C4-2B (cell line): ENCODE data around the gene STXBP1.
A peak's percentile ranks its signal among the peaks of the same experiment; 100 is the strongest.

ENCODE experiments used
- H3K27ac ChIP-seq: fragments of 450-650 bp; 2 replicates; pipeline ENCODE4 v1.5.1; 2017
- ZFX ChIP-seq: fragments of 450-650 bp; IDR thresholded peaks from 2 replicates; pipeline ENCODE4 v1.6.1; 2017
- TF ChIP-seq, protein P1 (sequence below): fragments of 450-650 bp; conservative IDR thresholded peaks from 2 replicates; pipeline ENCODE4 v1.5.1; 2017; ENCODE audit warnings: mild to moderate bottlenecking

Gene STXBP1

DNA sequence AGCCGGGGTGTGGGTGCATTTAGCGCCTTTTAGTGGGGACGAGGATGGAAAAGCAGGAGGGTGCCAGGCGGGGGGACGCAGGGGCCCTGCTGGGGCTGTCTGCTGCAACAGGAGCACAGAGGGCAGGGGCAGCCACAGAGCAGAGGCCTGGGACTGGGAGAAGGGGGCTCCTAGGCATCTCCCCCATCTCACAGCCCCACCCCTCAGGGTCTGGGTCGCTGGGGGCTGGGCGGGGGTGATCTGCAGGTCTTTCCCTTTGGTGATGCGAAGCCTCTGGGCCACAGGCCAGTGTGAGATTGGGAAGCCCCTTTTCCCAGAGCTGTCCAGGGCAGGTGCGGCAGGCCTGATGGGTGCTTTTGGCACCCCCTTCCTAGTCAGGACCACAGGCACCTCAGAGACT, 118.2 kb downstream of the STXBP1 start:
- no peak overlapping the region for H3K27ac ChIP-seq
- TF ChIP-seq, protein P1, sequence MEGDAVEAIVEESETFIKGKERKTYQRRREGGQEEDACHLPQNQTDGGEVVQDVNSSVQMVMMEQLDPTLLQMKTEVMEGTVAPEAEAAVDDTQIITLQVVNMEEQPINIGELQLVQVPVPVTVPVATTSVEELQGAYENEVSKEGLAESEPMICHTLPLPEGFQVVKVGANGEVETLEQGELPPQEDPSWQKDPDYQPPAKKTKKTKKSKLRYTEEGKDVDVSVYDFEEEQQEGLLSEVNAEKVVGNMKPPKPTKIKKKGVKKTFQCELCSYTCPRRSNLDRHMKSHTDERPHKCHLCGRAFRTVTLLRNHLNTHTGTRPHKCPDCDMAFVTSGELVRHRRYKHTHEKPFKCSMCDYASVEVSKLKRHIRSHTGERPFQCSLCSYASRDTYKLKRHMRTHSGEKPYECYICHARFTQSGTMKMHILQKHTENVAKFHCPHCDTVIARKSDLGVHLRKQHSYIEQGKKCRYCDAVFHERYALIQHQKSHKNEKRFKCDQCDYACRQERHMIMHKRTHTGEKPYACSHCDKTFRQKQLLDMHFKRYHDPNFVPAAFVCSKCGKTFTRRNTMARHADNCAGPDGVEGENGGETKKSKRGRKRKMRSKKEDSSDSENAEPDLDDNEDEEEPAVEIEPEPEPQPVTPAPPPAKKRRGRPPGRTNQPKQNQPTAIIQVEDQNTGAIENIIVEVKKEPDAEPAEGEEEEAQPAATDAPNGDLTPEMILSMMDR, result no peak
- no peak for TF ChIP-seq ZFX

DNA sequence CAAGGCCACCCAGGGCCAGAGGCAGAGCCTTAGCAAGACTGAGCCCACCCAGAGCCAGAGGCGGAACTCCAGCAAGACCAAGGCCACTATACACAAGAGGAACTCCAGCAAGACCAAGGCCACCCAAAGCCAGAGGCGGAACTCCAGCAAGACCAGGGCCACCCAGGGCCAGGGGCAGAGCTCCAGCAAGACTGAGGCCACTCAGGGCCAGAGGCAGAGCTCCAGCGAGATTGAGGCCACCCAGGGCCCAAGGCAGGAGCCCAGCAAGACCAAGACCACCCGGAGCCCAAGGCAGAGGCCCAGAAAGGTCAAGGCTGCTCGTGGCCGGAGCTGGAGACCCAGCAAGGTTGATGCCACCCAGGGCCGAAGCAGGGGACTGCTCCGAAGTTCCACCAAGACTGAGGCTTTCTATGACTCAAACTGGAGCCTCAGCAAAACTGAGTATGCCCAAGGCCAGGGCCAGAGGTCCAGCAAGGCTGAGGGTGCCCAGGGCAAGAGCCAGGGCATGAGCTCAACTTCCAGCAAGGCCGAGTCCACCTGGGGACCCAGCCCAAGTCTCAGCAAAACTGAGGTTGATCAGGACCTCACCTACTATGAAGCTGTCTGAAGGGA, 118.8 kb downstream of the STXBP1 start:
- TF ChIP-seq ZFX, result no peak
- TF ChIP-seq, protein P1, result no peak
- no peak overlapping the region for H3K27ac ChIP-seq

DNA sequence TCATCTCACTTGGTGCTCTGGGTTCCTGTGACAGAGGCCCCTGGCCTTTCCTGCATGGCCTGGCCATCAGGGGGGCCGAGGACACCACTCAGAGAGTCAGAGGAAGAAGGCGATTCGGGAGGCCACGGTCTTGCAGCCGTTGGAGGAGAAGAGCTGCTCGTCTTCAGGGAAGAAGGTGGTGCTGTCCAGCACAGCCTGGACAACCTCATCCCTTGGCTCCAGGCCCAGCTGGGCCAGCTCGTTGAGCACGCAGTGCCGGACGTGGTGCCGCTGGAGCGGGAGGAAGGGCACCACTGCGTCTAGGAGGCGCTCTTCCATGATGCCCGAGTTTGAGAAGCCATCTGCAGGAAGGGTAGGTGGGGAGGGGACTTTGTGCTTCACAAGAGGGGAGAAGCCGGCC, 119.9 kb downstream of the STXBP1 start:
- H3K27ac ChIP-seq, result no peak overlapping the region
- TF ChIP-seq, protein P1, result no peak
- TF ChIP-seq ZFX, result no peak

DNA sequence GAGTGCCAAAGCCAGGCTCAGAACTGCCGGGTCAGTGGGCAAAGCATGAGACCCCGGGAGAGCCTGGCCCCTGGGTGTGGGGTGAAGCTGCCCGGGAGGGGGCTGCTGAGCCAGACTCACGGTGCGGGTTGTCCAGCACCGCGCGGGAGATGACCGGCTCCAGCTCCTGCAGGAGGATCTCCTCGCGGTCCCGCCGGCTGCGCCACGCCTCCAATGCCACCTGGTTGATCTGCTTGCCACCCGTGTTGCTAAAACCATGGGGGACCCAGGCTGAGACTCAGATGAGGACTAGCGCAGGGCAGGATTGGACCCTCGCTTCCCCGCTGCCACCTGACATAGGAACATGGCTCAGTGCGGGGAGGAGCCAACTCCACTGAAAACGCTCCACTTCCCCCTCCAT, 120.4 kb downstream of the STXBP1 start:
- H3K27ac ChIP-seq, result no peak overlapping the region
- TF ChIP-seq, protein P1, result no peak
- TF ChIP-seq ZFX, result no peak

DNA sequence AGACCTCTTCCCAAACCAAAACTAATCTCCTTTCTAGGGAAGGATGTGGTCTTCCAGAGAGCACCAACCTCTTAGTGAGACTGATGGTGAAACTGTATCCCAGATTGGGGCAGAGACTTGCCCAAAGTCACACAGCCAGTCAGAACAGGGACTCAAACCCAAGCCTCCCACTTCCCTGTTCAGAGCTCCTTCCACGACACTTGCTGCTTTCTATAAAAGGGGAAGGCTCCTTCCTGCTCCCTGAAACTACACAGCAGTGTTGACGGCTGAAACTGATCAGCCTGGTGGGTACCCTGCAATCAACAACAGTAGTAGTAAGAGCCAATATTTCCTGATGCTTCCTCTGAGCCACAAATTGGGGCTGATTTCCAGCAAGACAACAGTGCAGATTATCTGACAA, 121.5 kb downstream of the STXBP1 start:
- TF ChIP-seq, protein P1, result no peak
- TF ChIP-seq ZFX, result no peak
- H3K27ac ChIP-seq, result no peak overlapping the region

DNA sequence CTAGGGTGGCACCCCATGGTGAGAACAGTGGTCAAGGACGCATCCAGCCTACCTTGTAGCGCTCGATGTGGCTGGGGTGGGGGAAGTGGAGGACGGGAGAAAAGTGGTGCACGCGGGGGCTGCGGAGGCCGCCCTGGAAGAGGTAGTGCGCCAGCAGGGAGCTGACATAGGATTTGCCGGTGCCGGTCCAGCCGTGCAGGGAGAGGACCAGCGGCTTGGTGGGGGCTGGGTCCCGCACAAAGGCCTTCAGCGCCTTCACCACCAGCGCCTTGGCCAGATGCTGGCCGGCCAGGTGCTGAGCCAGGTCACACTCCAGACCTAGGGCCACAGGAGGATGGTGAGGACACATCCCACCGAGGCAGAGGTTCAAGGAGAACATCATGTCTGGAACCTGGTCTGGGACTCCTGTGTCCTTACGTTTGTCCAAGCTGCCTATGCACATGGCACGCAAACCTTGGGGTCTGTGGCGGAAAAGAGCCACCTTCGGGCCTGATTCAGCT, 122.2 kb downstream of the STXBP1 start:
- peak overlapping the region; percentile 92 for H3K27ac ChIP-seq
- no peak for TF ChIP-seq ZFX
- TF ChIP-seq, protein P1, result no peak

DNA sequence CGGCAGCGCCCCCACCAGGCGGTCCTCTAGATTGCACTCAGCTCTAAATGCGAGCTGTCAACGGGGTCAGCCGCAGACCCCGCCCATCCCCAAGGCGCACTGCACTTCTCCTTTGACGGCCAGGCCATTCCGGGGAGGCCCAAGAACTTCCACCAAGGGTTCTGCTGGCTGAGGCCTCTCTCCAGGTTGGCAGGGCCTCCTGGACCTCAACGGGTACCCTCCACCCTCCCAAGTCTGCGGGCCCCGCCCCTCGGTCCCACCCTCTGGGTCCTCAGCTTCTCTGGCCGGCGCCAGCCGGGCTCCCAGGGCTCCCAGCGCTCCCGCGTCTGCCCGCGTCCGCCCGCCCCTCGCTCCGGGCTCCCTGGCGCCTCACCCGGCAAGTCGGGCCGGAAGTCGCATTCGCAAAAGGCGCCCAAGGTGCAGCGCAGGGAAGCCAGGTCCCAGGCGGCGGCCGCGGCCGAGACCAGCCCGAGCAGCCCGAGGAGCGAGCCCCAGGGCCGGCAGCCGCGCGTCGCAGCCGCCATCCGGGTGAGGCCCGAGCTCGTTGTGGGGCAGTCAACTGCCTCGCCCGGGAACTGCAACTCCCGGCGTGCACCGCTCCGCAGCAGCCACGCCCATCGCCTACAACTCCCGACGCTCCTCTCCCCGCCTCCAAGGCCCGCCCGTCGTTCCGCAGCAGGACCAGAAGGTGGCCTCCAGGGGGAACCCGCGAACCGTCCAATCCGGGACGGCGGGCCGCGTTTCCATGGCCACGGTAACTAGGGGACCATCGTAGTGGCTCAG, 122.9 kb downstream of the STXBP1 start, which contains the start of gene TOR2A:
Gene TOR2A (minus strand): TSS at position 548 of the 783 bp plus-strand sequence. CDS start 24 bp downstream, at position 524.
- TF ChIP-seq, protein P1, result peak; percentile 94
- peak; percentile 89; the same call in 1 of the 2 replicates for TF ChIP-seq ZFX
- peak within 1 kb of the TSS; percentile 92 for H3K27ac ChIP-seq
